ENCODE results near the gene IFFO2. TPM values are rescaled to one million over a fixed set of nuclear protein-coding genes. Genes with fewer than 3 reads are reported as not detected.

Gene IFFO2
- total RNA-seq, 1 experiment from 2014 or later: 15.3 TPM

GRCh38 chr1:18922319-18922726 is 34.2 kb downstream of the IFFO2 start:
- DNase-seq (ENCODE audit: low read depth in 1 of 2, low spot score in 2 of 2): peak; percentile 68 to 71
- H3K27me3 ChIP-seq (replicated peaks): no peaks in the 10 kb centered on the region
- H3K36me3 ChIP-seq: peaks cover 39% of the 10 kb centered on the region
- no peak overlapping the region for H3K4me3 ChIP-seq
- no peaks in the 10 kb centered on the region for H3K9me3 ChIP-seq (replicated peaks)
- H3K27ac ChIP-seq: peak overlapping the region; percentile 63
- H3K4me1 ChIP-seq (replicated peaks): peaks cover 43% of the 10 kb centered on the region

- H3K27me3 ChIP-seq (replicated peaks): no peaks in the 10 kb centered on the region
- H3K4me3 ChIP-seq: no peak overlapping the region
- no peak for DNase-seq (ENCODE audit: low read depth in 1 of 2, low spot score in 2 of 2)
- H3K27ac ChIP-seq: peak overlapping the region; percentile 63
- peaks cover 40% of the 10 kb centered on the region for H3K36me3 ChIP-seq
- H3K4me1 ChIP-seq (replicated peaks): peaks cover 37% of the 10 kb centered on the region
- H3K9me3 ChIP-seq (replicated peaks): no peaks in the 10 kb centered on the region
These were observed 34.8 kb downstream of the IFFO2 start for GRCh38 chr1:18921516-18922251.

GRCh38 chr1:18920931-18921330 is 35.5 kb downstream of the IFFO2 start:
- no peak for DNase-seq (ENCODE audit: low read depth in 1 of 2, low spot score in 2 of 2)
- Histone ChIP-seq H3K36me3 (peaks cover 41% of the 10 kb centered on the region), H3K27ac (no peak overlapping the region), H3K27me3 (replicated peaks) (no peaks in the 10 kb centered on the region), H3K4me3 (no peak overlapping the region), H3K9me3 (replicated peaks) (no peaks in the 10 kb centered on the region), H3K4me1 (replicated peaks) (peaks cover 30% of the 10 kb centered on the region)

GRCh38 chr1:18919956-18920355 is 36.5 kb downstream of the IFFO2 start:
- Histone ChIP-seq H3K27ac (no peak overlapping the region), H3K4me1 (replicated peaks) (peaks cover 30% of the 10 kb centered on the region), H3K27me3 (replicated peaks) (no peaks in the 10 kb centered on the region), H3K36me3 (peaks cover 48% of the 10 kb centered on the region), H3K4me3 (no peak overlapping the region), H3K9me3 (replicated peaks) (no peaks in the 10 kb centered on the region)
- no peak for DNase-seq (ENCODE audit: low read depth in 1 of 2, low spot score in 2 of 2)

GRCh38 chr1:18919197-18919905 is 37.1 kb downstream of the IFFO2 start:
- H3K36me3 ChIP-seq: peaks cover 50% of the 10 kb centered on the region
- peaks cover 28% of the 10 kb centered on the region for H3K4me1 ChIP-seq (replicated peaks)
- no peak for DNase-seq (ENCODE audit: low read depth in 1 of 2, low spot score in 2 of 2)

GRCh38 chr1:18918417-18918816 is 38.1 kb downstream of the IFFO2 start:
- DNase-seq (ENCODE audit: low read depth in 1 of 2, low spot score in 2 of 2): no peak
- H3K36me3 ChIP-seq: peaks cover 52% of the 10 kb centered on the region

More at GRCh38 chr1:18919197-18919905, 37.1 kb downstream of the IFFO2 start:
- Histone ChIP-seq H3K27ac (no peak overlapping the region), H3K9me3 (replicated peaks) (no peaks in the 10 kb centered on the region), H3K27me3 (replicated peaks) (no peaks in the 10 kb centered on the region), H3K4me3 (no peak overlapping the region)

GRCh38 chr1:18917071-18917799 is 39.2 kb downstream of the IFFO2 start:
- Histone ChIP-seq H3K36me3 (peaks cover 63% of the 10 kb centered on the region), H3K4me1 (replicated peaks) (peaks cover 15% of the 10 kb centered on the region), H3K27me3 (replicated peaks) (no peaks in the 10 kb centered on the region), H3K9me3 (replicated peaks) (no peaks in the 10 kb centered on the region), H3K27ac (no peak overlapping the region), H3K4me3 (no peak overlapping the region)
- no peak for DNase-seq (ENCODE audit: low read depth in 1 of 2, low spot score in 2 of 2)

More at GRCh38 chr1:18918417-18918816, 38.1 kb downstream of the IFFO2 start:
- H3K4me3 ChIP-seq: no peak overlapping the region
- H3K4me1 ChIP-seq (replicated peaks): peaks cover 21% of the 10 kb centered on the region
- H3K27ac ChIP-seq: no peak overlapping the region
- H3K9me3 ChIP-seq (replicated peaks): no peaks in the 10 kb centered on the region
- H3K27me3 ChIP-seq (replicated peaks): no peaks in the 10 kb centered on the region

GRCh38 chr1:18915341-18915740 is 41.1 kb downstream of the IFFO2 start:
- Histone ChIP-seq H3K27ac (no peak overlapping the region), H3K36me3 (peaks cover 70% of the 10 kb centered on the region), H3K27me3 (replicated peaks) (no peaks in the 10 kb centered on the region), H3K4me1 (replicated peaks) (peaks cover 6% of the 10 kb centered on the region), H3K4me3 (no peak overlapping the region), H3K9me3 (replicated peaks) (no peaks in the 10 kb centered on the region)
- DNase-seq (ENCODE audit: low read depth in 1 of 2, low spot score in 2 of 2): no peak

GRCh38 chr1:18913065-18913835 is 43.2 kb downstream of the IFFO2 start:
- Histone ChIP-seq H3K36me3 (peaks cover 73% of the 10 kb centered on the region), H3K4me1 (replicated peaks) (peaks cover 6% of the 10 kb centered on the region), H3K27me3 (replicated peaks) (no peaks in the 10 kb centered on the region), H3K9me3 (replicated peaks) (no peaks in the 10 kb centered on the region), H3K27ac (peak overlapping the region; percentile 69), H3K4me3 (no peak overlapping the region)
- peak; percentile 82 to 89 for DNase-seq (ENCODE audit: low read depth in 1 of 2, low spot score in 2 of 2)

- Histone ChIP-seq H3K27ac (no peak overlapping the region), H3K36me3 (peaks cover 73% of the 10 kb centered on the region), H3K27me3 (replicated peaks) (no peaks in the 10 kb centered on the region), H3K4me3 (no peak overlapping the region), H3K4me1 (replicated peaks) (peaks cover 6% of the 10 kb centered on the region), H3K9me3 (replicated peaks) (no peaks in the 10 kb centered on the region)
- no peak for DNase-seq (ENCODE audit: low read depth in 1 of 2, low spot score in 2 of 2)
These were observed 43.9 kb downstream of the IFFO2 start for GRCh38 chr1:18912550-18912949.

- Histone ChIP-seq H3K4me1 (replicated peaks) (peaks cover 6% of the 10 kb centered on the region), H3K36me3 (peaks cover 71% of the 10 kb centered on the region), H3K27me3 (replicated peaks) (no peaks in the 10 kb centered on the region), H3K9me3 (replicated peaks) (no peaks in the 10 kb centered on the region), H3K4me3 (no peak overlapping the region), H3K27ac (no peak overlapping the region)
- DNase-seq (ENCODE audit: low read depth in 1 of 2, low spot score in 2 of 2): no peak
These were observed 47.3 kb downstream of the IFFO2 start for GRCh38 chr1:18908911-18909771.

GRCh38 chr1:18907917-18908845 is 48.3 kb downstream of the IFFO2 start:
- H3K4me3 ChIP-seq: no peak overlapping the region
- H3K27ac ChIP-seq: no peak overlapping the region
- H3K27me3 ChIP-seq (replicated peaks): no peaks in the 10 kb centered on the region
- no peaks in the 10 kb centered on the region for H3K9me3 ChIP-seq (replicated peaks)
- H3K4me1 ChIP-seq (replicated peaks): peaks cover 5% of the 10 kb centered on the region
- no peak for DNase-seq (ENCODE audit: low read depth in 1 of 2, low spot score in 2 of 2)
- H3K36me3 ChIP-seq: peaks cover 66% of the 10 kb centered on the region
